ENCODE data around the gene CGB1.

The CGB1 gene

DNA sequence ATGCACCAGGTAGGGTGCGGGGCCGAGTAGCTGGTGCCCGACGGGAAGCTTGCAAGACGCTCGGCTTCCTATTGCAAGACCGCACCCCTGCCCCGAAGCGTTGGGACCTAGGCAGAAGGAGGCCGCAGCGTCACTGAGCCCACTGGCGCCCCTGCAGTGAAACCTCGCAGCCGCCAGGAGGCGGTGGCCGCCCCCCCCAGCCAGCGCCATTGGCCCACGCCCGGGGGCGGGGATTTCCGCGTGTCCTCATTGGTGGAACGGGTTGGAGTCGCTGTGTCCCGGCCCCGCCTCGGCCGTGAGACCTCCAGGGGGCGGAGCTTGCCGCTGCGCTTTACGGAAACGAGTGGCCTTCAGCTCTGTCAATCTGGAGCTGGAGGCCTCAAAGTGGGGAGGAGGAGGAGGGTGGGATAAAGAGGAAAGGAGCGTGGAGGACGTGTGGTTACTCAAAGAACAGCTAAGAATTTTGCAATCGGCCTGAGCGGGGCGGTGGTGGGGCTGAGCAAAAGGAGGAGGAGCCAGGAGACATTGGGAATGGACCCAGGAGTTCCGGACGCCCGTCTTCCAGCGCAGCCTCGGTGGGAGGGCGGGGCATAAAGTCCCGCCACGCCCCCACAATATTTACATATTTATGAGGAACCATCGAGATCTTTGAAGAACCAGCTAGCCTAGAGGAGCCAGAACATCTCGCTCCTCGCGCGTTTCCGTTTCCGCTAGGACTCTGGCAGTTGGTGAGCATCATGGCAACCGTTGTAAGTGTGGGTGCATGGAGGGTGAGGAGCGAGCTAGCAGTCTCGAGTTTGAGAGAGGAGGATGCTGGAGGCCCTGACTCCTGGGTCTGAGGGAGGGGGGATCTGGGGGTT lies 43.3 kb downstream of the CGB1 start, which contains the start of the genes GYS1 and RUVBL2:
TSS of gene GYS1 (minus strand) at position 135 of the 860 bp plus-strand sequence. CDS start 197 bp downstream, outside the sequence.
TSS of gene RUVBL2 (plus strand) at position 713 of the 860 bp plus-strand sequence. CDS start at position 738, 25 bp downstream.
- DNase-seq: peak; percentile 99

DNA sequence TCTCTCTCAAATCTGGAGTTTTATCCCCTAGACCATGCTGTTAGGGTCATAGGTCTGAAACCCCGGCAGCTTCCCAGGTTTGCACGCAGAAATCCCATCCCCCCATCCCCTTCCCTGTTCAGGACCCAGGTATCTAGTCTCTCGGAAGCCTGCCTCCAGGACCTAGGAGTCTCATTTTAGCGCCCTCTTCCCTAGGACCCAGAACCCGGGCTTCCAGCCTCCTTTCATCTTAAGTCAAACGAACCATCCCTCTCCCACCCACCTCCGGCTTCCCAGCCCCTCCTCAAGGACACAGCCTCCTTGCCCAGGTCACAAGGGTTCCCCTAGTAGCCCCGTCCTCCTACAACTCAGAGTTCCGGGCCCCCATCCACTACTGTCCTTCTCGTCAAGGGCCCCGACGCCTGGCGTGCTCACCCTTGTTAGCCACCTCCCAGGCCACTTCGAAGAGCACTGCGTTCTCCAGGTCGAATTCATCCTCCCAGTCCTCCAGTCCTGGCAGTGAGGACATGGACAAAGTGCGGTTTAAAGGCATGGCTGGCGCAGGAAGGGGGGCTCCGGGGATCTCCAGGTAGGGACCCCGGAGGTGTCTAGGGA lies 44.0 kb downstream of the CGB1 start:
- peak; percentile 23 for DNase-seq

DNA sequence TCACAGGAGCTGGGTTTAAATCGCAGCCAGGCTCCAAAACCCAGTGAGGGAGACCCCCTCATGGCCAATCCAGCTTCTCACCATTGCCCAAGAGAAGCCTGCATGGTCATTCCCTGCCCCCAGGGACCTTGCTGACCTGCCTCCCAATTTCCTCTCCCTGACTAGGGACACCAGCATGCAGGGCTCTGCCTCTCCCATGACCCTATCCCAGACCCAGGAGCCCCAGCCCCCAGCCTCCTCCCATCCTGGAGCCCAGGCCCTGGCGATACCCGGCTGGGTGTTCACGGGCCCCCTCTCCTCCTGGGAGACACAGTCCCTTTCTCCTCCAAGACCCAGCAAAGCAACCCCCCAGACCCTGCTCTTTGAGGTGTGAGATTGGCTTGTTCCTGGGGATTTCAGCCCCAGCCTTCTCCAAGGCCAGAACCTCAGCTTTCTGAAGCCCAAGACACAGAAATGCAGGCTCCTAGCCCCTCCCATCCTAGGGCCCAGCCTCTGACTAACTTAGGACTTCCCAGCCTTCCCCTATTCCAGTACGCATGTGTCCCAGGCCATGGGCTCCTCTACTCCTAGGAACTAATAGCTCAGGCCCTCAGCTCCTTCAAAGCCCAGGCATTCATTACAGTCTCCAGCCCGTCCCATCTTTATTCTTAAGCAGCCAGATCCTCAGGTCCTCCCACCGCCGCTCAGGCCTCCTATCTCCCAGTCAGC lies 44.7 kb downstream of the CGB1 start:
- DNase-seq: no peak

- no peak for DNase-seq
Observed at GRCh38 chr19:48991011-48991609, 45.6 kb downstream of the CGB1 start.

DNA sequence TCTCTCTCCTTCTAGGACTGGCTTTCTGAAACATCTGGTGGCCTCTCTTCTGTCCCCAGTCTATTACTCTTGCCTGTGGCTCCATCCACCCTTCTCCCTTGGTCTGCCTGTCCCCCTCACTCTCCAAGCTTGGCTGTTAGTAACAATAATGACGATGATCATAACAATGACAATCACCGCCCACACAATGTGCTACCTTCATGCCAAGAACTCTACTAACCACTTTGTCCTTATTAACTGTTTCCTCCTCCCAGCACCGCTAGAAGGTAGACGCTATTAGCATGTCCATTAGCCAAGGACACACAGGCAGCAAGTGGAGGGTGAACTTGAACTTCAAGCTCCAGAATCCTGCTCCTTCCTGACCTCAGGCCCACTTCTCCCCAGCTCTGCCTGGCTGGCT lies 46.3 kb downstream of the CGB1 start:
- no peak for DNase-seq

DNA sequence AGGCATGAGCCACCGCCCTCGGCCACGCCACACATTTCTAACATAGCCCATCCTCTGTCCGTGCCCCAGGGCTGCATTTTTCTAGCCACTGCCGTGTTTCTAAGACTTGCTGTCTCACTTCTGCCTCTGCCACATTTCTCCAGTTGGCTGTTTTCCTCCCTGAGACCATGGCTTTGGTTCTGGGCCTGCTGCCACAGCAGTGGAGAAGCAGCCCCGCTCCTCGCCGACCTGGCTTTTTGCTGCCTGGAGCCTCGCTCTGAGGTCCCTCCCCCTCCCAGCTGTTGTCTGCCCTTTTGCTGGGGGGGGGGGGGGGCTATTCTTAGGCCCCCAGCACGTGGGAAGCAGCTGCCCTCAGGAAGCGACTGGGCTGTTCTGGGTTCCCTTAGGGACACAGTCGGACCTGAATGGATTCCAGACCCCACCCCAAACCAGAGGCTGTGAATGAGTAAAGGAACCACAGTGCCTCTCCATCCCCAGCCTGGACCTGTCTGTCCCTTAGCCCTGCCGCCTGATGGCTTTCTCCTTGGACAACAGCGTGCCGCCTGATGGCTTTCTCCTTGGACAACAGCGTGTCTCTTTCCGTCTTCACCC lies 46.9 kb downstream of the CGB1 start:
- DNase-seq: no peak

GRCh38 chr19:48988860-48989259 lies 47.8 kb downstream of the CGB1 start:
- no peak for DNase-seq

GRCh38 chr19:48988286-48988685 lies 48.4 kb downstream of the CGB1 start:
- no peak for DNase-seq

DNA sequence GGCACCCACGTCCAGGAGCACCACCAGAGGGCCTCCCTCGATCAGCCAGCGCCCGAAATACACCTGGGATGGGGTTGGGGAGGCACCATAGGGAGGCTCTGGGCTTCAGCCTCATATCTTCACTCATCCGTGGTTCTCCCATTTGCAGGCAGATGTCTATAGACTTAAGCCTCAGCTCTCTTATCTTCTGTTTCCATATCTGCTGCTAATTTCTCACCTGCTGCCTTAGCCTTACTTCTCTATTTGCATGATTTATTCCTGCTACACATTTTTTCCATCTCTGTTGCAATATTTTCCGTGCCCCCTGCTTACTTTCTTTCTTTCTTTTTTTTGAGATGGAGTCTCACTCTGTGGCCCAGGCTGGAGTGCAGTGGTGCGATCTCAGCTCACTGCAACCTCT lies 49.4 kb downstream of the CGB1 start:
- DNase-seq: no peak

DNA sequence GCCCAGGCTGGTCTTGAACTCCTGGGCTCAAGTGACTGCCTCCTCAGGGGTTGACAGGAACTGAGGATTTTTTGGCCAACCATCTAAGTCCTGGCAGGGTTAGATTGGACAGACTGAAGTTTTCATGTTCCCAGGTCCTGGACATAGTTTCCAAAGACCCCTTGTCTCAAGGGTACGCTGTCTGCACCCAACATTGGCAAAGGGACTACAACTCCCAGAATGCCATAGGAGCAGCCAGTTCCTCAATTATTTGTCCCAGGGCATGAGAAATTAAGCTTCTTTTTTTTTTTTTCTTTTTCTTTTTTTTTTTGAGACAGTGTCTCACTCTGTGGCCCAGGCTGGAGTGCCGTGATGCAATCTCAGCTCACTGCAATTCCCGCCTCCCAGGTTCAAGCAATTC lies 50.5 kb downstream of the CGB1 start:
- no peak for DNase-seq

DNA sequence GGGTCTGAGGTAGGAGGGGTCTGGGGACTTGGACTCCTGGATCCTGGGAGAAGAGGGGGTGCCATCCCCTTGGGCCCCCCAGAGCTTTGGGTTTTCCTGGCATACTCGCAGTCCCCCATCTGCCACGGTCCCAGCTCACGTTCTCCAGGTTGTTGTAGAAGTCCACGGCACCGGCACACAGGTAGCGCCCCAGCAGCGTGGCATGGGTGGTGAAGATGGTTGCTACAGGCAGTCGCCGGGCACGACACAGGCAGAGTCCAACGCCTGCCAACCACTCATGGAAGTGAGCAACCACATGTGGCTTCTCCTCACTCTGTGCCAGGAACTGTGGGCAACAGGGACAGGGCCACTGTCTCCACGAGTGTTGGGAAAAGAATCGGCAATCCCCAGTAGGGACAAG lies 51.0 kb downstream of the CGB1 start:
- no peak for DNase-seq

All from stimulated activated CD4-positive, alpha-beta T cell treated with anti-CD3 and anti-CD28 coated beads, Interleukin-4, amount 100 ng/mL, for 24 hours (primary cell).